ENCODE measurements around the gene MAU2.

Gene MAU2

DNA sequence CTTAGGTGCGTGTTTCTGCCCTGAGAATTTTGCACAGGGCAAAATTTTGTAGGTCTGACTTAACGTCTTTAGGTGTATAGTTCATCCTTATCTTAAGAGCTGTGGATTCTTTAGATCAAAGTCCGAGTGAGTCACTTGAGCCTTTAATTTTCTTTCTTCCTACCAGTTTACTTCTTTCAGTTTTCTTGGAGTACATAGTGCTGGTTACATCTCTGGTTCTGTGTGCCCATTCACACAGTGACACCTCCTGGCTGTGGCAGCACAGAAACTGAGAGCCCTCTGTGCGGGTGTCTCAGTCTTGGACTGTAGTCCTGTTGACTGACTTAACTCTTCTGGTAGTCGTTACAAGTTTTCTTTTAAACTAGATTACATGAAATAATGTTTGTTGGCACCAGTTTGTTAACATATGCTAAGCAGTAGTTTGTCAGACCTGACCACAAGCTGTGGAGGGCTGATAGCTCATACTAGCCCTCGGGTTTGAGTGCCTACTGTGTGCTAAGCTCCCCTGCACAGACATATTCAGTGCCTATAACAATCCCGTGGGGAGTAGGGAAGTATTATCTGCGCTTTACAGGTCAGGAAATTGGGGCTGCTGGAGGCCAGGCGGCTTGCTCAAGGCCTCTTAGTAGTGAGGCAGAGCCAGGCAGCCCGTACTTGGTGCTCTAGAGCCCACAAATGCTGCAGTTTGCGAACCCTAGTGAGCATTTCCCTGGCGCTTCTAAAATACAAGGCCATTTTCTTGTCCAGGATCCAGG lies 86.4 kb downstream of the MAU2 start:
- in situ Hi-C loops (cut with MboI; ENCODE audit: low sequenced_read_pairs), result no loop called here

DNA sequence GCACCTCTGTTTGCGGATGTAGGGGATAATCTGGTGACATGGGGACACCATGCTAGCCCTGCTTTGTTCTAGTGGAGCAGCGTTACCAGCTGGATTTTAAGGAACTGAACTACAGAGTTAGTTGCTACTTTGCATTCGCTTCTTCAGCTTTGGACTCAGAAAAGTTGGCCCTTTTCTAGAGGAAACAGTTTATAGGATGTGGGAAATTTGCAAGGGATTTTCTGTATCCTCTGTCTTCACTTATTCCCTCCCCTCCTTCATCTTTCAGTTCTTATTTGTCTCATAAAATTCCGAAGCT lies 87.0 kb downstream of the MAU2 start:
- in situ Hi-C loops (cut with MboI; ENCODE audit: low sequenced_read_pairs), result no loop called here

Measured in HL-60/S4 treated with phorbol 12-myristate 13-acetate at 8.2 ng/mL for 4 days and 3 days (cell line).